HepG2 (cell line): ENCODE measurements around the gene C11orf65. TPM values are rescaled to one million over a fixed set of nuclear protein-coding genes. Genes with fewer than 3 reads are reported as not detected.
A peak's percentile ranks its signal among the peaks of the same experiment; 100 is the strongest.

Source experiments
- ATF7-NPFF ChIP-seq: sonication (generic); formaldehyde crosslinking; IDR thresholded peaks from 2 replicates; pipeline ENCODE4 v1.8.1; 2023; ENCODE audit warnings: mild to moderate bottlenecking, low read depth, missing genetic modification reagents, moderate library complexity
- CBX1 ChIP-seq: IDR thresholded peaks from one replicate; pipeline ENCODE4 v1.6.1; 2016; ENCODE audit warnings: antibody characterized with exemption, low read depth
- IKZF4 ChIP-seq: sonication (generic); formaldehyde crosslinking; IDR thresholded peaks from 2 replicates; pipeline ENCODE4 v1.5.1; 2020; ENCODE audit warnings: borderline replicate concordance, mild to moderate bottlenecking, low read depth, missing genetic modification reagents; ENCODE audit errors: not compliant biosample characterization
- KMT2A ChIP-seq: sonication (generic); formaldehyde crosslinking; IDR thresholded peaks from 2 replicates; pipeline ENCODE4 v1.4.0; 2020; ENCODE audit warnings: missing genetic modification reagents
- NONO ChIP-seq, 2 experiments: fragments of 450-650 bp in 1 of 2; sonication (generic) in 1 of 2; formaldehyde crosslinking in 1 of 2; IDR thresholded peaks in 1 of 2; conservative IDR thresholded peaks in 1 of 2; 2 replicates each; pipeline versions ENCODE4 v1.6.1 to v1.8.0; 2017 to 2022; ENCODE audit warnings: mild to moderate bottlenecking in 1 of 2, missing genetic modification reagents in 1 of 2, moderate library complexity in 1 of 2
- PATZ1 ChIP-seq: sonication (generic); formaldehyde crosslinking; IDR thresholded peaks from 2 replicates; pipeline ENCODE4 v1.4.0; 2020; ENCODE audit warnings: missing genetic modification reagents
- SP2 ChIP-seq: sonication (generic); formaldehyde crosslinking; IDR thresholded peaks from 2 replicates; pipeline ENCODE4 v1.5.1; 2020; ENCODE audit warnings: mild to moderate bottlenecking, missing genetic modification reagents
- ZBTB40 ChIP-seq, 2 experiments: fragments of 450-650 bp in 1 of 2; sonication (generic) in 1 of 2; formaldehyde crosslinking in 1 of 2; IDR thresholded peaks; 2 replicates each; pipeline versions ENCODE4 v1.6.1 to v1.8.0; 2016 to 2022; ENCODE audit warnings: antibody characterized with exemption in 1 of 2, mild to moderate bottlenecking in 1 of 2, missing genetic modification reagents in 1 of 2
- ZFYVE20 ChIP-seq: sonication (generic); formaldehyde crosslinking; IDR thresholded peaks from 2 replicates; pipeline ENCODE4 v1.8.0; 2023; ENCODE audit warnings: low read depth, mild to moderate bottlenecking, moderate library complexity, missing genetic modification reagents, borderline replicate concordance
- ZNF280B ChIP-seq: sonication (generic); formaldehyde crosslinking; IDR thresholded peaks from 2 replicates; pipeline ENCODE4 v1.5.0; 2020; ENCODE audit warnings: missing genetic modification reagents, mild to moderate bottlenecking, borderline replicate concordance
- ZNF30 ChIP-seq: sonication (generic); formaldehyde crosslinking; IDR thresholded peaks from 2 replicates; pipeline ENCODE4 v1.5.0; 2020; ENCODE audit warnings: mild to moderate bottlenecking, missing genetic modification reagents
- ZNF605 ChIP-seq: sonication (generic); formaldehyde crosslinking; IDR thresholded peaks from 2 replicates; pipeline ENCODE4 v1.8.0; 2022; ENCODE audit warnings: mild to moderate bottlenecking, missing genetic modification reagents
- ZNF703 ChIP-seq: sonication (generic); formaldehyde crosslinking; IDR thresholded peaks from 2 replicates; pipeline ENCODE4 v1.5.1; 2020; ENCODE audit warnings: missing genetic modification reagents, mild to moderate bottlenecking, moderate library complexity, borderline replicate concordance
- ZNF747 ChIP-seq: sonication (generic); formaldehyde crosslinking; IDR thresholded peaks from 2 replicates; pipeline ENCODE4 v1.8.1; 2023; ENCODE audit warnings: missing genetic modification reagents, mild to moderate bottlenecking, borderline replicate concordance
- polyA plus RNA-seq, 8 experiments: library from polyadenylated mRNA; depleted of rRNA in 3 of 8; stranded (reverse) in 7 of 8; unstranded in 1 of 8; fragments of >200 nt; fragmentation: Illumina TruSeq in 4 of 8; extraction: Trizol in 4 of 8; gene quantifications; 2 replicates each; pipeline versions ENCODE4 v1.2.1 to v1.2.3, GENCODE V29; 2011 to 2016; ENCODE audit warnings: low read depth in 4 of 8, missing spikeins in 1 of 8, mixed read lengths in 1 of 8; ENCODE audit not compliant: insufficient read depth in 1 of 8
- total RNA-seq, 5 experiments: library from RNA; depleted of rRNA; stranded (reverse); fragments of >200 nt; fragmentation: Illumina TruSeq; extraction: Trizol; gene quantifications; 2 replicates each; pipeline ENCODE4 v1.2.3, GENCODE V29; 2016; ENCODE audit warnings: low read depth in 1 of 5

Gene C11orf65
- total and polyA plus RNA-seq, 2 of the 13 experiments (the other 11 are each of a cell fraction or from before 2014, with no cell fraction given) = 0.38 to 0.42 TPM

- TF ChIP-seq ZBTB40 (IDR thresholded peaks at IDR 0.05) (no peak), ZBTB40 (CRISPR knock-in tag; IDR thresholded peaks at IDR 0.05) (peak; percentile 48), PATZ1 (CRISPR knock-in tag) (peak; percentile 54; the same call in 1 of the 2 replicates), CBX1 (peak; percentile 16), IKZF4 (CRISPR knock-in tag) (peak; percentile 60), ZNF605 (CRISPR knock-in tag) (peak; percentile 37; the same call in 1 of the 2 replicates), SP2 (CRISPR knock-in tag) (peak; percentile 28; the same call in 1 of the 2 replicates), ZNF30 (0 out of 2 replicates have a peak, but pooled peaks have one; percentile 26), KMT2A (no peak), ZNF747 (no peak), NONO (IDR thresholded peaks at IDR 0.05) (no peak), NONO (CRISPR knock-in tag; conservative IDR thresholded peaks at IDR 0.05) (no peak; the same call in 1 of the 2 replicates), ATF7-NPFF (no peak; the same call in 1 of the 2 replicates), ZFYVE20 (CRISPR knock-in tag) (0 out of 2 replicates have a peak, but pooled peaks have one; percentile 72), ZNF703 (no peak), ZNF280B (CRISPR knock-in tag) (peak; percentile 83; the same call in 1 of the 2 replicates)
Measured at GRCh38 chr11:108498046-108498815, 30.9 kb upstream of the C11orf65 start, which contains the start of gene POGLUT3 (continued).
